DND-41 (cell line): Measurements from ENCODE around the gene UGT2B7.

ENCODE experiments used
- ATAC-seq: fragments of 200-7000 bp; cut with Tn5 transposase; 3 replicates; pipeline ENCODE4 v1.9.1; 2021; ENCODE audit warnings: low read depth; ENCODE audit not compliant: insufficient read depth
- DNase-seq: peaks from one replicate; pipeline ENCODE4 v3.0.0-alpha.2; 2020
- H2AFZ ChIP-seq: 2 replicates; pipeline ENCODE4 v1.6.0; 2012; ENCODE audit warnings: low read depth, low read length
- H3K27ac ChIP-seq: 2 replicates; pipeline ENCODE4 v1.5.1; 2012; ENCODE audit warnings: low read length, inconsistent platforms
- H3K27me3 ChIP-seq: fragments of 200-600 bp; sonication (generic); 2 replicates; pipeline ENCODE4 v1.6.0; 2012; ENCODE audit warnings: low read length, mild to moderate bottlenecking, inconsistent platforms; ENCODE audit not compliant: insufficient read depth, poor library complexity
- H3K36me3 ChIP-seq: 2 replicates; pipeline ENCODE4 v1.5.1; 2012; ENCODE audit warnings: low read length, inconsistent platforms; ENCODE audit not compliant: insufficient read depth
- H3K4me1 ChIP-seq: 2 replicates; pipeline ENCODE4 v1.5.1; 2012; ENCODE audit warnings: mild to moderate bottlenecking, low read length; ENCODE audit not compliant: insufficient read depth
- H3K4me2 ChIP-seq: 2 replicates; pipeline ENCODE4 v1.6.0; 2012; ENCODE audit warnings: mild to moderate bottlenecking, moderate library complexity, low read length, inconsistent platforms; ENCODE audit not compliant: insufficient read depth
- H3K4me3 ChIP-seq, 2 experiments: fragments of 200-600 bp in 1 of 2; shearing (Covaris generic) in 1 of 2; 2 replicates each; pipeline ENCODE4 v1.5.1; 2012 to 2016; ENCODE audit warnings: inconsistent platforms in 2 of 2, low read length in 2 of 2, mild to moderate bottlenecking in 2 of 2, low read depth in 1 of 2, moderate library complexity in 1 of 2
- H3K79me2 ChIP-seq: 2 replicates; pipeline ENCODE4 v1.6.0; 2012; ENCODE audit warnings: low read length, inconsistent platforms; ENCODE audit not compliant: insufficient read depth
- H3K9ac ChIP-seq: 2 replicates; pipeline ENCODE4 v1.6.0; 2012; ENCODE audit warnings: low read depth, mild to moderate bottlenecking, inconsistent platforms, low read length, moderate library complexity
- H3K9me3 ChIP-seq: 2 replicates; pipeline ENCODE4 v1.5.1; 2012; ENCODE audit warnings: low read length, moderate library complexity, mild to moderate bottlenecking, inconsistent platforms; ENCODE audit not compliant: insufficient read depth, severe bottlenecking
- H4K20me1 ChIP-seq: 2 replicates; pipeline ENCODE4 v1.6.0; 2012; ENCODE audit warnings: low read length; ENCODE audit not compliant: insufficient read depth
- EZH2 ChIP-seq: IDR thresholded peaks from 3 replicates; pipeline ENCODE4 v1.6.1; 2012; ENCODE audit warnings: borderline replicate concordance, low read depth, mild to moderate bottlenecking, moderate library complexity, low read length, inconsistent platforms; ENCODE audit not compliant: severe bottlenecking
- TF ChIP-seq, protein P1 (sequence below): IDR thresholded peaks from 2 replicates; pipeline ENCODE4 v1.5.1; 2012; ENCODE audit warnings: borderline replicate concordance, low read length, moderate library complexity, mild to moderate bottlenecking; ENCODE audit not compliant: poor library complexity, severe bottlenecking; ENCODE audit errors: extremely low read depth

The UGT2B7 gene

DNA sequence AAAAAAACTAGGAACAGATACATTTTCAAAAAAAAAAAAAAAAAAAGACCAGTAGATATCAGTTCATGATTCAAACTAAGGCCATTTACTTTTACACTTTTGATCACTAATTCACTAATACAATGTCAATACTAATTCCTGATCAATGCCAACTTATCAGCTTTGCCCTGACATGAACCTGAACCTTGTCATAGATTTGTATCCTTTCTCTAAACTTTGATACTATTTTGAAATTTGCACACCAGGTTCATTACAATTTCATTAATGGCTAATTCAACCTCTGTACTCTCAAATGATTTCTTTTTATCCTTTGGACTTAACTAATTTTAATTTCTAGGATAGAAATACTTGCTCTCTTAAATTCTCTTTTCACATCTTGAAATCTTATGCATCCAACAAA is 37.7 kb downstream of the UGT2B7 start:
- no peak for DNase-seq
- Histone ChIP-seq H4K20me1 (no peaks in the 10 kb centered on the region), H2AFZ (no peak overlapping the region), H3K36me3 (no peaks in the 10 kb centered on the region), H3K4me1 (no peaks in the 10 kb centered on the region), H3K4me2 (no peak overlapping the region), H3K4me3 (no peak overlapping the region), H3K27ac (no peak overlapping the region), H3K27me3 (no peaks in the 10 kb centered on the region), H3K79me2 (no peaks in the 10 kb centered on the region), H3K9ac (no peak overlapping the region), H3K9me3 (no peaks in the 10 kb centered on the region)
- no peak for TF ChIP-seq EZH2
- TF ChIP-seq, protein P1, sequence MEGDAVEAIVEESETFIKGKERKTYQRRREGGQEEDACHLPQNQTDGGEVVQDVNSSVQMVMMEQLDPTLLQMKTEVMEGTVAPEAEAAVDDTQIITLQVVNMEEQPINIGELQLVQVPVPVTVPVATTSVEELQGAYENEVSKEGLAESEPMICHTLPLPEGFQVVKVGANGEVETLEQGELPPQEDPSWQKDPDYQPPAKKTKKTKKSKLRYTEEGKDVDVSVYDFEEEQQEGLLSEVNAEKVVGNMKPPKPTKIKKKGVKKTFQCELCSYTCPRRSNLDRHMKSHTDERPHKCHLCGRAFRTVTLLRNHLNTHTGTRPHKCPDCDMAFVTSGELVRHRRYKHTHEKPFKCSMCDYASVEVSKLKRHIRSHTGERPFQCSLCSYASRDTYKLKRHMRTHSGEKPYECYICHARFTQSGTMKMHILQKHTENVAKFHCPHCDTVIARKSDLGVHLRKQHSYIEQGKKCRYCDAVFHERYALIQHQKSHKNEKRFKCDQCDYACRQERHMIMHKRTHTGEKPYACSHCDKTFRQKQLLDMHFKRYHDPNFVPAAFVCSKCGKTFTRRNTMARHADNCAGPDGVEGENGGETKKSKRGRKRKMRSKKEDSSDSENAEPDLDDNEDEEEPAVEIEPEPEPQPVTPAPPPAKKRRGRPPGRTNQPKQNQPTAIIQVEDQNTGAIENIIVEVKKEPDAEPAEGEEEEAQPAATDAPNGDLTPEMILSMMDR: no peak
- ATAC-seq: no peak

DNA sequence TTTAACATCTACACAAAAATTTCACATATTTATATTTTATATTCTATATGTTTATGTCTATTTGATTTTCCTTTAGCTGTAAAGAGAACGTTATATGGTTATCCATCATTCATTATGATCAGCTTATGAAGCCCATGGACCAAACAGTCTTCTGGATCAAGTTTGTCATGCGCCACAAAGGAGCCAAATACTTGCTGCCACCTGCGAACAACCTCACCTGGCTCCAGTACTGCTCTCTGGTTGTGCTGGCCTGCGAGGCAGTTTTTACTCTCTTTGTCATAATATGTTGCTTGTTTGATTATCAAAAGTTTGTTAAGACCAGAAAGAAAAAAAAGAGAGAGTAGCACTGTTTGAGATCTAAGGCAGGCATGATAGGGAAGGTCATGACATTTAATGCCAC is 38.2 kb downstream of the UGT2B7 start:
- Histone ChIP-seq H3K9me3 (no peaks in the 10 kb centered on the region), H3K4me3 (no peak overlapping the region), H3K4me2 (no peak overlapping the region), H2AFZ (no peak overlapping the region), H3K27me3 (no peaks in the 10 kb centered on the region), H4K20me1 (no peaks in the 10 kb centered on the region), H3K4me1 (no peaks in the 10 kb centered on the region), H3K36me3 (no peaks in the 10 kb centered on the region), H3K79me2 (no peaks in the 10 kb centered on the region), H3K27ac (no peak overlapping the region), H3K9ac (no peak overlapping the region)
- DNase-seq: no peak
- TF ChIP-seq, protein P1: no peak
- TF ChIP-seq EZH2: no peak
- no peak for ATAC-seq

DNA sequence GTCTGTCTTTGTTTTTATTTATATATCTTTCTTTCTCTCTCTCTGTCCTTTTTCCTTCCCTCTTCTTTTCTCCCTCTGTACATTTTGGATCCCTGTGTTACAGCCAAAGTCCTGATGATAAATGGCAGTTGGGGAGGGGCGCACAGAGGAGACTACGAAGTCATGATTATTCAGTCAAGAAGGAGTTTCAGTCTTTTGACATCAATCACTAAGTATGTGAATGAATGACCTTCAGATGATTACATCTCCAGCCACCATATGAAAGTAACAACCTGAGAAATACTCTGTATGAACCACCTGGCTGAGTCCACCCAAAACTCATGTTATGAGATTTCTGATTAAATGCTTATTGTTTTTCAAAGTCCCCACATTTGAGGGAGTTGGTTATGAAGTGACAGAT is 45.0 kb downstream of the UGT2B7 start:
- H3K9ac ChIP-seq: no peak overlapping the region
- H4K20me1 ChIP-seq: no peaks in the 10 kb centered on the region
- ATAC-seq (no peak), DNase-seq (no peak)
- TF ChIP-seq, protein P1: no peak
- TF ChIP-seq EZH2: no peak
- no peak overlapping the region for H3K27ac ChIP-seq
- no peaks in the 10 kb centered on the region for H3K27me3 ChIP-seq
- H3K9me3 ChIP-seq: no peaks in the 10 kb centered on the region
- no peaks in the 10 kb centered on the region for H3K79me2 ChIP-seq
- H2AFZ ChIP-seq: no peak overlapping the region
- no peaks in the 10 kb centered on the region for H3K4me1 ChIP-seq
- H3K4me2 ChIP-seq: no peak overlapping the region
- H3K4me3 ChIP-seq: no peak overlapping the region
- no peaks in the 10 kb centered on the region for H3K36me3 ChIP-seq

DNA sequence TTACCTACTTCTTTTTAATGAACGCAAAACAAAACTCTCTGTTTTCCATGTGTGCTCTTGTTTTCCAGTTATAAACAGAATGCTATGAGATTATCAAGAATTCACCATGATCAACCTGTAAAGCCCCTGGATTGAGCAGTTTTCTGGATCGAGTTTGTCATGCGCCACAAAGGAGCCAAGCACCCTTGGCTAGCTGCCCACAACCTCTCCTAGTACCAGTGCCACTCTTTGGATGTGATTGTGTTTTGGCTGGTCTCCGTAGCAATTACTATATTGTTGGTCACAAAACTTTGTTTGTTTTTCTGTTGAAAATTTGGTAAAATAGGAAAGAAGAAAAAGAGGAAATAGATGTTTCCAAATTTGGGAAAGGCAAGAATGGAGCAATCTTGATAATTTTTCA is 51.1 kb downstream of the UGT2B7 start:
- no peaks in the 10 kb centered on the region for H4K20me1 ChIP-seq
- H3K27me3 ChIP-seq: no peaks in the 10 kb centered on the region
- H2AFZ ChIP-seq: no peak overlapping the region
- TF ChIP-seq, protein P1: no peak
- no peak for TF ChIP-seq EZH2
- no peaks in the 10 kb centered on the region for H3K79me2 ChIP-seq
- no peaks in the 10 kb centered on the region for H3K36me3 ChIP-seq
- no peaks in the 10 kb centered on the region for H3K4me1 ChIP-seq
- H3K9me3 ChIP-seq: no peaks in the 10 kb centered on the region
- ATAC-seq (no peak), DNase-seq (no peak)
- no peak overlapping the region for H3K4me2 ChIP-seq
- no peak overlapping the region for H3K27ac ChIP-seq
- H3K9ac ChIP-seq: no peak overlapping the region
- H3K4me3 ChIP-seq: no peak overlapping the region
